ENCODE measurements around the gene S100A13.

The S100A13 gene

DNA sequence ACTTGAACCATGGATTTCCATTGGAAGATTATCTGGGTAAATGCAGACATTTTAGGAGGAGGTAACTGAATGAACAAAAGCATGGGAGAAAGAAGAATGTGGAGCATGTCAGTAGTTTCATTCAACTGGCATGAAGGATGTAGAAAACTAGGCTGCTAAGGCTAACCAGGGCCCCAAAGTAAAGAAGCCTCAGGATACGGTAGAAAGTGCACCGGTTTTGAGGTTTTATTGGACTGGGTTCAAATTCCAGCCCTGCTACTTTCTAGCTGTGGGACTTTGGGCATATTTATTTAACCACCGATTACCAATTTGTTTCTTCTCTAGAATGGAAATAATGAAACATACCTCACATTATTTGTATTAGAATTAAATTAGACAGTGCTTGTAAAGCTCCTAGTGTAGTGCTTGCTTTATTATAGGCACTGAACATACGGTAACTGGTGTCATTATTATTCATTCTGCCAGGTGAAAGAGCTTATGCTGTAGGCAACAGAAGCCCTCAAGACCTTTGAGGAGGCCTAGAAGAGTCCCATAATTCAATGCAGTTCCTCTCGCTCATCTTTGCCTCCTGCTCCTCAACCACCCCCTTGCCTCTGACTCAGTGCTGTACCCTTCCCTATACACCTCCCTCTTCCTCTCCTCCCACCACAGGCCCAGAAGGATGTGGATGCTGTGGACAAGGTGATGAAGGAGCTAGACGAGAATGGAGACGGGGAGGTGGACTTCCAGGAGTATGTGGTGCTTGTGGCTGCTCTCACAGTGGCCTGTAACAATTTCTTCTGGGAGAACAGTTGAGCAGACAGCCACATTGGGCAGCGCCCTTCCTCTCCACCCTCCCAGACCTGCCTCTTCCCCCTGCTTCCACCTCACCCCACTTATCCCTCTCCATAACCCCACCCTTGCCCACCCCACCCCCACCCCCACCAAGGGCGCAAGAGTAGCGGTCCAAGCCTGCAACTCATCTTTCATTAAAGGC lies 4.0 kb upstream of the S100A13 start:
- TF ChIP-seq TCF4 (CRISPR knock-in tag; IDR thresholded peaks at IDR 0.05; ENCODE audit: borderline replicate concordance) (no peak), TOX (CRISPR knock-in tag; IDR thresholded peaks at IDR 0.05; ENCODE audit: borderline replicate concordance) (no peak), ESRRG (CRISPR knock-in tag; IDR thresholded peaks at IDR 0.05) (no peak), ZNF565 (CRISPR knock-in tag; conservative IDR thresholded peaks at IDR 0.05; ENCODE audit: low read depth) (no peak), RARB (CRISPR knock-in tag; IDR thresholded peaks at IDR 0.05) (no peak), OSR1 (CRISPR knock-in tag; IDR thresholded peaks at IDR 0.05) (no peak), SNAI2 (CRISPR knock-in tag; IDR thresholded peaks at IDR 0.05) (no peak), ISL1 (CRISPR knock-in tag; IDR thresholded peaks at IDR 0.05) (no peak), ARNTL (CRISPR knock-in tag; IDR thresholded peaks at IDR 0.05; ENCODE audit: borderline replicate concordance, low read depth) (no peak)
- TF ChIP-seq, protein P1, sequence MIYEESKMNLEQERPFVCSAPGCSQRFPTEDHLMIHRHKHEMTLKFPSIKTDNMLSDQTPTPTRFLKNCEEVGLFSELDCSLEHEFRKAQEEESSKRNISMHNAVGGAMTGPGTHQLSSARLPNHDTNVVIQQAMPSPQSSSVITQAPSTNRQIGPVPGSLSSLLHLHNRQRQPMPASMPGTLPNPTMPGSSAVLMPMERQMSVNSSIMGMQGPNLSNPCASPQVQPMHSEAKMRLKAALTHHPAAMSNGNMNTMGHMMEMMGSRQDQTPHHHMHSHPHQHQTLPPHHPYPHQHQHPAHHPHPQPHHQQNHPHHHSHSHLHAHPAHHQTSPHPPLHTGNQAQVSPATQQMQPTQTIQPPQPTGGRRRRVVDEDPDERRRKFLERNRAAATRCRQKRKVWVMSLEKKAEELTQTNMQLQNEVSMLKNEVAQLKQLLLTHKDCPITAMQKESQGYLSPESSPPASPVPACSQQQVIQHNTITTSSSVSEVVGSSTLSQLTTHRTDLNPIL (CRISPR knock-in tag; IDR thresholded peaks at IDR 0.05; ENCODE audit: low read depth), result no peak
- TF ChIP-seq, protein P2, sequence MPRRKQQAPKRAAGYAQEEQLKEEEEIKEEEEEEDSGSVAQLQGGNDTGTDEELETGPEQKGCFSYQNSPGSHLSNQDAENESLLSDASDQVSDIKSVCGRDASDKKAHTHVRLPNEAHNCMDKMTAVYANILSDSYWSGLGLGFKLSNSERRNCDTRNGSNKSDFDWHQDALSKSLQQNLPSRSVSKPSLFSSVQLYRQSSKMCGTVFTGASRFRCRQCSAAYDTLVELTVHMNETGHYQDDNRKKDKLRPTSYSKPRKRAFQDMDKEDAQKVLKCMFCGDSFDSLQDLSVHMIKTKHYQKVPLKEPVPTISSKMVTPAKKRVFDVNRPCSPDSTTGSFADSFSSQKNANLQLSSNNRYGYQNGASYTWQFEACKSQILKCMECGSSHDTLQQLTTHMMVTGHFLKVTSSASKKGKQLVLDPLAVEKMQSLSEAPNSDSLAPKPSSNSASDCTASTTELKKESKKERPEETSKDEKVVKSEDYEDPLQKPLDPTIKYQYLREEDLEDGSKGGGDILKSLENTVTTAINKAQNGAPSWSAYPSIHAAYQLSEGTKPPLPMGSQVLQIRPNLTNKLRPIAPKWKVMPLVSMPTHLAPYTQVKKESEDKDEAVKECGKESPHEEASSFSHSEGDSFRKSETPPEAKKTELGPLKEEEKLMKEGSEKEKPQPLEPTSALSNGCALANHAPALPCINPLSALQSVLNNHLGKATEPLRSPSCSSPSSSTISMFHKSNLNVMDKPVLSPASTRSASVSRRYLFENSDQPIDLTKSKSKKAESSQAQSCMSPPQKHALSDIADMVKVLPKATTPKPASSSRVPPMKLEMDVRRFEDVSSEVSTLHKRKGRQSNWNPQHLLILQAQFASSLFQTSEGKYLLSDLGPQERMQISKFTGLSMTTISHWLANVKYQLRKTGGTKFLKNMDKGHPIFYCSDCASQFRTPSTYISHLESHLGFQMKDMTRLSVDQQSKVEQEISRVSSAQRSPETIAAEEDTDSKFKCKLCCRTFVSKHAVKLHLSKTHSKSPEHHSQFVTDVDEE (CRISPR knock-in tag; IDR thresholded peaks at IDR 0.05), result no peak
- no peak for ATAC-seq

DNA sequence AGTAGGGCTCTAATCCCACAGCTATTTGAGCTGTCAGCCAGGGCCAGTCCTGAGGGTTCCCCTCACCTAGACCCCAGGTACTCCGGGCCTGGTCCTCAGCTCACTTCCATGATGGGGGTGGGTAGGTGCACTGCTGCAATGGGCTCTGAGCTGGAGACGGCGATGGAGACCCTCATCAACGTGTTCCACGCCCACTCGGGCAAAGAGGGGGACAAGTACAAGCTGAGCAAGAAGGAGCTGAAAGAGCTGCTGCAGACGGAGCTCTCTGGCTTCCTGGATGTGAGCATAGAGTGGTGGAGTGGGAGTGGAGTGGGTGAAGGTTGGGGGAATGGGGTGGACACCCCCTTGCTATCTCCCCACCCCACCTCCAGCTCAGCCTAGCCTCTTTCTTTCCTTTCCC lies 3.1 kb upstream of the S100A13 start:
- no peak for ATAC-seq
- TF ChIP-seq BACH2 (CRISPR knock-in tag; IDR thresholded peaks at IDR 0.05; ENCODE audit: borderline replicate concordance), result no peak
- TF ChIP-seq, protein P1 (CRISPR knock-in tag; IDR thresholded peaks at IDR 0.05; ENCODE audit: low read depth), result no peak
- TF ChIP-seq, protein P3, sequence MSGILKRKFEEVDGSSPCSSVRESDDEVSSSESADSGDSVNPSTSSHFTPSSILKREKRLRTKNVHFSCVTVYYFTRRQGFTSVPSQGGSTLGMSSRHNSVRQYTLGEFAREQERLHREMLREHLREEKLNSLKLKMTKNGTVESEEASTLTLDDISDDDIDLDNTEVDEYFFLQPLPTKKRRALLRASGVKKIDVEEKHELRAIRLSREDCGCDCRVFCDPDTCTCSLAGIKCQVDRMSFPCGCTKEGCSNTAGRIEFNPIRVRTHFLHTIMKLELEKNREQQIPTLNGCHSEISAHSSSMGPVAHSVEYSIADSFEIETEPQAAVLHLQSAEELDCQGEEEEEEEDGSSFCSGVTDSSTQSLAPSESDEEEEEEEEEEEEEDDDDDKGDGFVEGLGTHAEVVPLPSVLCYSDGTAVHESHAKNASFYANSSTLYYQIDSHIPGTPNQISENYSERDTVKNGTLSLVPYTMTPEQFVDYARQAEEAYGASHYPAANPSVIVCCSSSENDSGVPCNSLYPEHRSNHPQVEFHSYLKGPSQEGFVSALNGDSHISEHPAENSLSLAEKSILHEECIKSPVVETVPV (CRISPR knock-in tag; IDR thresholded peaks at IDR 0.05), result no peak
- TF ChIP-seq ZNF565 (CRISPR knock-in tag; conservative IDR thresholded peaks at IDR 0.05; ENCODE audit: low read depth), result no peak
- no peak for TF ChIP-seq OSR1 (CRISPR knock-in tag; IDR thresholded peaks at IDR 0.05)
- no peak for TF ChIP-seq ZFP30 (CRISPR knock-in tag; IDR thresholded peaks at IDR 0.05)

DNA sequence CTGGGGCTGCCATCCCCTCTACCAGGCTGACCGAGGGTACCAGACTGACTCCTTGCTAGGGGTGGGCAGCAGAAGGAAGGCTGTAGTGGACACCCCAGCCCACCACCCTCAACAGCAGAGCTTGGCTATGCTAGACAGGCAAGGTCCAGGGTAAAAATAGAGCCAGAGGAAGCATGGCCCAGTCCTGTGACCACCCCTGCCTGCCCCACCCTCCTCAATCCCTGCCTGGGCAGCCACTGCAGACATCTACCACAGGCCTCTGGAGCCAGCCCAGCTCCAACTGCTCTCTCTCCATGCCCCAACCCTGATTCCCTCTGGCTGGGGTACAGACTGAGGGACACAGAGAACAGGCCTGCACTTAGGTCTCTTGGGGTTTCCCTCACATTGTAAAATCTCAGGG lies 2.7 kb upstream of the S100A13 start:
- no peak for ATAC-seq
- no peak for TF ChIP-seq ZFP3 (CRISPR knock-in tag; IDR thresholded peaks at IDR 0.05)
- no peak for TF ChIP-seq OSR1 (CRISPR knock-in tag; IDR thresholded peaks at IDR 0.05)
- no peak for TF ChIP-seq GLIS3 (CRISPR knock-in tag; IDR thresholded peaks at IDR 0.05)
- TF ChIP-seq, protein P4, sequence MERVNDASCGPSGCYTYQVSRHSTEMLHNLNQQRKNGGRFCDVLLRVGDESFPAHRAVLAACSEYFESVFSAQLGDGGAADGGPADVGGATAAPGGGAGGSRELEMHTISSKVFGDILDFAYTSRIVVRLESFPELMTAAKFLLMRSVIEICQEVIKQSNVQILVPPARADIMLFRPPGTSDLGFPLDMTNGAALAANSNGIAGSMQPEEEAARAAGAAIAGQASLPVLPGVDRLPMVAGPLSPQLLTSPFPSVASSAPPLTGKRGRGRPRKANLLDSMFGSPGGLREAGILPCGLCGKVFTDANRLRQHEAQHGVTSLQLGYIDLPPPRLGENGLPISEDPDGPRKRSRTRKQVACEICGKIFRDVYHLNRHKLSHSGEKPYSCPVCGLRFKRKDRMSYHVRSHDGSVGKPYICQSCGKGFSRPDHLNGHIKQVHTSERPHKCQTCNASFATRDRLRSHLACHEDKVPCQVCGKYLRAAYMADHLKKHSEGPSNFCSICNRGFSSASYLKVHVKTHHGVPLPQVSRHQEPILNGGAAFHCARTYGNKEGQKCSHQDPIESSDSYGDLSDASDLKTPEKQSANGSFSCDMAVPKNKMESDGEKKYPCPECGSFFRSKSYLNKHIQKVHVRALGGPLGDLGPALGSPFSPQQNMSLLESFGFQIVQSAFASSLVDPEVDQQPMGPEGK (CRISPR knock-in tag; IDR thresholded peaks at IDR 0.05; ENCODE audit: borderline replicate concordance), result no peak
- no peak for TF ChIP-seq BACH2 (CRISPR knock-in tag; IDR thresholded peaks at IDR 0.05; ENCODE audit: borderline replicate concordance)
- TF ChIP-seq, protein P1 (CRISPR knock-in tag; IDR thresholded peaks at IDR 0.05; ENCODE audit: low read depth), result no peak
- no peak for TF ChIP-seq TCF4 (CRISPR knock-in tag; IDR thresholded peaks at IDR 0.05; ENCODE audit: borderline replicate concordance)
- no peak for TF ChIP-seq ZNF565 (CRISPR knock-in tag; conservative IDR thresholded peaks at IDR 0.05; ENCODE audit: low read depth)
